ENCODE measurements around the gene PXDN. TPM values are rescaled to one million over a fixed set of nuclear protein-coding genes. Genes with fewer than 3 reads are reported as not detected.

PXDN gene
- total and polyA plus RNA-seq, 4 donors: 10.6 to 109 (median 81.7) TPM

- Histone ChIP-seq H3K36me3 (ENCODE audit: control insufficient read depth in 1 of 2, insufficient read depth in 2 of 2, low read length in 1 of 2) (no peaks in the 10 kb centered on the region), H3K27me3 (ENCODE audit: control insufficient read depth in 1 of 2, insufficient read depth in 2 of 2, low read length in 1 of 2) (no peaks in the 10 kb centered on the region), H3K4me1 (ENCODE audit: control insufficient read depth in 1 of 2, insufficient read depth in 2 of 2, low read length in 2 of 2) (no peaks in the 10 kb centered on the region), H3K27ac (ENCODE audit: low read depth in 1 of 2, low read length in 2 of 2) (no peak overlapping the region), H3K4me3 (ENCODE audit: low read length in 2 of 2) (no peak overlapping the region), H3K9me3 (ENCODE audit: control insufficient read depth, low read length) (no peaks in the 10 kb centered on the region)
- peak in 1 of 2 donors; percentile 67 for DNase-seq
- no peak for ATAC-seq (ENCODE audit: low FRiP score)
- intact Hi-C loops (cut with DNase I): loop anchor here in 1 of 2 donors (5.0 kb wide), 2 partner anchors 153 to 223 kb away; no protein-coding TSS in a partner anchor
- 86 to 89% methylated on average over 29 of the region's 29 CpGs for WGBS, 2 donors
These were observed 149.7 kb downstream of the PXDN start for GRCh38 chr2:1594373-1595171.

- no peaks in the 10 kb centered on the region for H3K4me1 ChIP-seq (ENCODE audit: control insufficient read depth in 1 of 2, insufficient read depth in 2 of 2, low read length in 2 of 2)
These were observed 150.3 kb downstream of the PXDN start for GRCh38 chr2:1594123-1594372.

GRCh38 chr2:1593371-1594122 is 150.8 kb downstream of the PXDN start:
- no peak overlapping the region for H3K4me3 ChIP-seq (ENCODE audit: low read length in 2 of 2)
- ATAC-seq (ENCODE audit: low FRiP score) (peak; percentile 20), DNase-seq (peak; percentile 67 to 71)
- H3K4me1 ChIP-seq (ENCODE audit: control insufficient read depth in 1 of 2, insufficient read depth in 2 of 2, low read length in 2 of 2): no peaks in the 10 kb centered on the region
- WGBS, 2 donors: 42 to 44% methylated on average over 15 of the region's 15 CpGs
- H3K36me3 ChIP-seq (ENCODE audit: control insufficient read depth in 1 of 2, insufficient read depth in 2 of 2, low read length in 1 of 2): no peaks in the 10 kb centered on the region
- intact Hi-C loops (cut with DNase I): loop anchor here (2.0 to 5.0 kb wide), 6 partner anchors 57 to 224 kb away; no protein-coding TSS in a partner anchor
- no peaks in the 10 kb centered on the region for H3K27me3 ChIP-seq (ENCODE audit: control insufficient read depth in 1 of 2, insufficient read depth in 2 of 2, low read length in 1 of 2)
- H3K9me3 ChIP-seq (ENCODE audit: control insufficient read depth, low read length): no peaks in the 10 kb centered on the region
- H3K27ac ChIP-seq (ENCODE audit: low read depth in 1 of 2, low read length in 2 of 2): no peak overlapping the region

More at GRCh38 chr2:1594123-1594372, 150.3 kb downstream of the PXDN start:
- no peak for ATAC-seq (ENCODE audit: low FRiP score)
- no peaks in the 10 kb centered on the region for H3K9me3 ChIP-seq (ENCODE audit: control insufficient read depth, low read length)
- no peaks in the 10 kb centered on the region for H3K27me3 ChIP-seq (ENCODE audit: control insufficient read depth in 1 of 2, insufficient read depth in 2 of 2, low read length in 1 of 2)
- intact Hi-C loops (cut with DNase I): loop anchor here in 1 of 2 donors (5.0 kb wide), 2 partner anchors 153 to 223 kb away; no protein-coding TSS in a partner anchor
- H3K36me3 ChIP-seq (ENCODE audit: control insufficient read depth in 1 of 2, insufficient read depth in 2 of 2, low read length in 1 of 2): no peaks in the 10 kb centered on the region
- DNase-seq: no peak
- 16 to 25% methylated on average over 6 of the region's 6 CpGs for WGBS, 2 donors
- no peak overlapping the region for H3K27ac ChIP-seq (ENCODE audit: low read depth in 1 of 2, low read length in 2 of 2)
- no peak overlapping the region for H3K4me3 ChIP-seq (ENCODE audit: low read length in 2 of 2)

GRCh38 chr2:1591978-1592907 is 152.1 kb downstream of the PXDN start:
- peak; percentile 79 for ATAC-seq (ENCODE audit: low FRiP score)
- Histone ChIP-seq H3K27ac (ENCODE audit: low read depth in 1 of 2, low read length in 2 of 2) (no peak overlapping the region), H3K36me3 (ENCODE audit: control insufficient read depth in 1 of 2, insufficient read depth in 2 of 2, low read length in 1 of 2) (no peaks in the 10 kb centered on the region), H3K27me3 (ENCODE audit: control insufficient read depth in 1 of 2, insufficient read depth in 2 of 2, low read length in 1 of 2) (no peaks in the 10 kb centered on the region), H3K9me3 (ENCODE audit: control insufficient read depth, low read length) (no peaks in the 10 kb centered on the region), H3K4me3 (ENCODE audit: low read length in 2 of 2) (no peak overlapping the region), H3K4me1 (ENCODE audit: control insufficient read depth in 1 of 2, insufficient read depth in 2 of 2, low read length in 2 of 2) (no peaks in the 10 kb centered on the region)
- DNase-seq: peak; percentile 88 to 92
- intact Hi-C loops (cut with DNase I): loop anchor here (2.0 to 5.0 kb wide), 6 partner anchors 59 to 225 kb away; no protein-coding TSS in a partner anchor
- 15 to 19% methylated on average over 28 of the region's 28 CpGs for WGBS, 2 donors

- DNase-seq (peak in 1 of 2 donors; percentile 77), ATAC-seq (ENCODE audit: low FRiP score) (no peak)
- no peaks in the 10 kb centered on the region for H3K36me3 ChIP-seq (ENCODE audit: control insufficient read depth in 1 of 2, insufficient read depth in 2 of 2, low read length in 1 of 2)
- intact Hi-C loops (cut with DNase I): loop anchor here in 1 of 2 donors (5.0 kb wide), 2 partner anchors 156 to 226 kb away; no protein-coding TSS in a partner anchor
- no peak overlapping the region for H3K27ac ChIP-seq (ENCODE audit: low read depth in 1 of 2, low read length in 2 of 2)
- no peaks in the 10 kb centered on the region for H3K4me1 ChIP-seq (ENCODE audit: control insufficient read depth in 1 of 2, insufficient read depth in 2 of 2, low read length in 2 of 2)
- H3K4me3 ChIP-seq (ENCODE audit: low read length in 2 of 2): no peak overlapping the region
- H3K27me3 ChIP-seq (ENCODE audit: control insufficient read depth in 1 of 2, insufficient read depth in 2 of 2, low read length in 1 of 2): no peaks in the 10 kb centered on the region
- no peaks in the 10 kb centered on the region for H3K9me3 ChIP-seq (ENCODE audit: control insufficient read depth, low read length)
- WGBS, 2 donors: 29 to 38% methylated on average over 16 of the region's 16 CpGs
These were observed 152.9 kb downstream of the PXDN start for GRCh38 chr2:1591461-1591770.

- no peak overlapping the region for H3K4me3 ChIP-seq (ENCODE audit: low read length in 2 of 2)
- no peak for ATAC-seq (ENCODE audit: low FRiP score)
- H3K27ac ChIP-seq (ENCODE audit: low read depth in 1 of 2, low read length in 2 of 2): no peak overlapping the region
- peak in 1 of 2 donors; percentile 61 for DNase-seq
- no peaks in the 10 kb centered on the region for H3K4me1 ChIP-seq (ENCODE audit: control insufficient read depth in 1 of 2, insufficient read depth in 2 of 2, low read length in 2 of 2)
- no peaks in the 10 kb centered on the region for H3K36me3 ChIP-seq (ENCODE audit: control insufficient read depth in 1 of 2, insufficient read depth in 2 of 2, low read length in 1 of 2)
- intact Hi-C loops (cut with DNase I): loop anchor here in 1 of 2 donors (5.0 kb wide), 2 partner anchors 156 to 226 kb away; no protein-coding TSS in a partner anchor
- 65 to 70% methylated on average over 18 of the region's 18 CpGs for WGBS, 2 donors
- no peaks in the 10 kb centered on the region for H3K9me3 ChIP-seq (ENCODE audit: control insufficient read depth, low read length)
- no peaks in the 10 kb centered on the region for H3K27me3 ChIP-seq (ENCODE audit: control insufficient read depth in 1 of 2, insufficient read depth in 2 of 2, low read length in 1 of 2)
These were observed 153.5 kb downstream of the PXDN start for GRCh38 chr2:1590596-1591460.

- WGBS, 2 donors: 86 to 87% methylated on average over 15 of the region's 15 CpGs
- peak in 1 of 2 donors; percentile 60 for DNase-seq
These were observed 155.2 kb downstream of the PXDN start for GRCh38 chr2:1588978-1589621.

More at GRCh38 chr2:1588978-1589621, 155.2 kb downstream of the PXDN start:
- H3K4me3 ChIP-seq (ENCODE audit: low read length in 2 of 2): no peak overlapping the region
- H3K4me1 ChIP-seq (ENCODE audit: control insufficient read depth in 1 of 2, insufficient read depth in 2 of 2, low read length in 2 of 2): no peaks in the 10 kb centered on the region
- ATAC-seq (ENCODE audit: low FRiP score): no peak
- no peak overlapping the region for H3K27ac ChIP-seq (ENCODE audit: low read depth in 1 of 2, low read length in 2 of 2)
- H3K27me3 ChIP-seq (ENCODE audit: control insufficient read depth in 1 of 2, insufficient read depth in 2 of 2, low read length in 1 of 2): no peaks in the 10 kb centered on the region
- intact Hi-C loops (cut with DNase I): no loop called here
- H3K9me3 ChIP-seq (ENCODE audit: control insufficient read depth, low read length): no peaks in the 10 kb centered on the region
- H3K36me3 ChIP-seq (ENCODE audit: control insufficient read depth in 1 of 2, insufficient read depth in 2 of 2, low read length in 1 of 2): no peaks in the 10 kb centered on the region
